GM21515 (cell line): ENCODE measurements around the gene EBLN2.
A peak's percentile ranks its signal among the peaks of the same experiment; 100 is the strongest.
"Not testable (repeated sequence)": the region's sequence is repeated elsewhere in the genome, so short reads cannot be mapped to it uniquely, and the experiment has no call there.

Source experiments
- ATAC-seq: cut with Tn5 transposase; IDR thresholded peaks from one replicate; pipeline ENCODE4 v1.9.1; 2021; ENCODE audit not compliant: unreplicated experiment

Gene EBLN2

DNA sequence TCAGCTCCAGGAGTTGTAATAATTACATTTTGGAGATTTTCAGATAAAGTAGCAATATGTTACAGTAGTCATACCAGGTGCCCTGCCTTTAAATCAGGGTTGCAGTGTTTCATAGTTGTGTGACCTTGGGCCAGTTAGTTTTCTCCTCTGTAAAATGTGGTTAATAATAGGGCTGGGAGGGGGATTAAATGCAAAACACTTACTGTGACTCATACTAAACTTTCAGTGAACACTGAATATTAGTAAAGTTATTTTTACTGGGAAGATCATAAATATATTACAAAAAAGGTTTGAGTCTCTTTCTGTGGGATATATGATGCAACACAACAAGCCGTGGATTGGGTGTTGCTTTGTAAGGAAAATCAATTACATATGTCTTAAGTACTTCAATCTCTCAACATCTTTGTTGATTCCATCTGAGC lies 1.1 kb upstream of the EBLN2 start:
- ATAC-seq = no peak

DNA sequence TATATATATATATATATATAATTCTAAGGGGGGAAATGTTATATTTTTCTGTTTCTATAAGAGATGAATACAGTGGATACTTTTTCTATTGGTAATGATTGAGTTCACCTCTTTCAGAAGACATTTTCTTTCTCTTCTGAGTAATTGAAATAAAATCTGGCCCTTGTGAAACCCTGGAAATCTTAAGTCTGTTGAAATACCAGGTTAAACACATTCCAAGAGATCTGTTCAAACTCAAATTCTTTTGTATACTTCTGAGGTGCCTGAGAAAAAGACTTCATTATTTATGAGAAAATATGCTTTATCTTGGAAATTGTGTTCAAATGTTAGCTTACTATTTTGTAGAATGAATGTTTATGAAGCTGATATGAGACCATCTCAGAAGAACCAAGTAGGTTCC lies 4.8 kb downstream of the EBLN2 start:
- not testable (repeated sequence) for ATAC-seq

DNA sequence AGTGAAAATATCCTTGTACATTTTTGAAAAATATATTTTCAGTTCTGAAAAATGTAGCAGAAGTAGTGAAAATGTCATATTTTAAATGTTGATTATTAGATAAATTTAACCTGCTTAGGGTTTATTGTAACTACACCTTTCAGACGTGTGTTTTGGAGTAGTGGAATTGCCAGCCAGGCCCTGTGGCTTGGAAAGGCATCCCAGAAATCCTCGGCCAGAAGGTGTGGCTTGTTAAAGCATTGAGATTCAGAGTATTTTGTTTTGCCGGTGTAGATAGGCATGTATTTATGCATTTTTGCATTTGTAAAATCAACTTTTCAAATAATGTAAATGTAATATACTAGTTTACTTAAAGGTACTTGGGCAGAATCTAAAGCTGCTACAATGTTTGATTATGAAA lies 7.0 kb downstream of the EBLN2 start:
- ATAC-seq = no peak

DNA sequence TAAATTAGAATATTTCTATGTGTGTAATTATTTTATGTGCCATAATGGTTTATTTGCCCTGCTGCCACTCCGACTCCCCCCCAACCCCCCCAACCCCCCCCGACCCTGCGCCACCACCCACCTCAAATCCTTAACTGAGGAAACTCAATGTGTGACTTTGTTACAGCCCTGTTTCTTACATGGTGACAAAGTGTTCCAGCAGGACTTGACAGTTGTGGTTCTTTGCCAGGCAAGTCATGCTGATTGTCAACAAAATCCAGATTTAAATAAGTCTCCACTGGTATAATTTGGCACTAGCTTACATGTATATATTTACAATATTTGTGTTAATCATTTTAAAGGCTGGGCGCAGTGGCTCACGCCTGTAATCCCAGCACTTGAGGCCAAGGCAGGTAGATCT lies 7.7 kb downstream of the EBLN2 start:
- ATAC-seq = no peak

DNA sequence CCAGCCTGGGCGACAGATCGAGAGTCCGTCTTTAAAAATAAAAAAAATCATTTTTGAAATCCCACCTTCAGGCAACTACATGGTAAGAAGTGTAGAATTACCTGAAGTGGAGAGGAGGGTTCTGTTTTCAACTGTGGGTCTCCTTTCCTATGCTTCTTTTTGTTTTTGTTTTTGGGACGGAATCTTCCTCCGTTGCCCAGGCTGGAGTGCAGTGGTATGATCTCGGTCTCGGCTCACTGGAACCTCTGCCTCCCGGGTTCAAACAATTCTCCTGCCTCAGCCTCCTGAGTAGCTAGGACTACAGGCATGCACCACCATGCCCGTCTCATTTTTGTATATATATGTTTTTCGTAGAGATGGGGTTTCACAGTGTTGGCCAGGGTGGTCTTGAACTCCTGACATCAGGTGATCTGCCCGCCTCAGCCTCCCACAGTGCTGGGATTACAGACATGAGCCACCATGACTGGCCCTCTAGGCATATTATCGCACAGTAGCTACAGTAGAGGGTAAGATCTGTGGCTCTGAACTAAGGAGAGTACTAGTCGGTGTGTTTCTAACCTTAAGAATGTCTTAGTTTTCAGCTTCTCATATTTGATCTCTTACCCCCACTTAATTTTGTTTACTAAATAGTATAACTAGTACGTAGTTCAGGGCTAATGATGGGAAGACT lies 8.5 kb downstream of the EBLN2 start:
- no peak for ATAC-seq

DNA sequence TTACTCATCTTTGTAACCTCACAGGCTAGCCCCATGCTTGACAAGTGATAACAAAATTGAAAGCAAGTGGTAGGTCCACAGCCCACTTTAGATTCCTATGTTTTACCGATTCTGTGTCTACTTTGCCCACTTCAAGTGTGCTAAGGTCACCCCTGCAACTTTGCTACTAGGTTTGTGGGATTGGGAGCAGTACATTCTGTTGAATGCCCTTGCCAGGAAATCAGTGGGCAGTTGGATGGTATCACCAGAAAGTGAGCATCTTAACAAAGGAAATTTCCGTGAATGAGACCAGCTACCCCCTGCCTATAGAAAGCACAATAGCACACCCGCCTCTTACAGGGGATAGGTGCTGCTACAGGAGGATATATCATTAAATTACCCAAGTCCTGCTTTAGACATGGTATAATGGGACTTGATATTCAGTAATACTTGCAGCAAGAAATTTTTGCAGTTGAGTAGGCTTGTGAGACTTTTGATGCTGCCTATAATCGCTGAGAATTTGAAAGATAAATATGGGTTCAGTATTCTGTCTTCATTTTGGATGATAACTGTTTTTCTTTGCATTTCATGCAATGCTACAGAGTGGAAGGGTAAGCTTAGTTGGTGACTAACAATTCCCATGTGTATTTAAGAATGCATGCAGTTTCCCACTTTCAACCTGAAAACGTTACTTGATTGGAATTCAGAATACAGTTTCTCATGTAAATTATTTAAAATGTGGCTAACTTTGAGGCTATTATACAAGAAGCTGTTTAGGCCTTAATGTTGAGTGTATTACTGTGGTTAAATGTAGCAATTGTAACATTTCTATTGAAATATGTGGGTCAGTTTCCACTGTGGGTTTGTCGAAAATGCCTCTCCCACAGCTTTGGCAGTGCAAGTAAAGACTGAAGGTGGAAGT lies 9.5 kb downstream of the EBLN2 start:
- no peak for ATAC-seq

DNA sequence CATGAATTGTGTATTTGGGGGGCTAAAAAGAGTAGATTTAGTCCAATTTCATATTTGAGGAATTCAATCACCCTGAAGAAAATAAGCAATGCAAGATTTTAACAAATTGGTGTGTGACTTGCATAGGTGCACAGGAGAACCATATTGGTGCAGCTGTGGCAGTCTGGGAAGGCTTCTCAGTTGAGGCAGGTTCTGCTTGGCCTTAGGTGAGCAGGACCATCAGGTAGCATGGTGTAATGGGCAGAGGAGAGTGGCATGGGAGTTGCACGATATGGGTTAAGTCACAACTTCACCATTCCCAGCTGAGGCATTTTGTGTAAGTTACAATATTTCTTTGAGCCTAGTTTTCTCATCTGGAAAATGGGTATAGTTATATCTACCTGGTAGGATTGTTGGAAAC lies 10.5 kb downstream of the EBLN2 start:
- ATAC-seq = no peak

DNA sequence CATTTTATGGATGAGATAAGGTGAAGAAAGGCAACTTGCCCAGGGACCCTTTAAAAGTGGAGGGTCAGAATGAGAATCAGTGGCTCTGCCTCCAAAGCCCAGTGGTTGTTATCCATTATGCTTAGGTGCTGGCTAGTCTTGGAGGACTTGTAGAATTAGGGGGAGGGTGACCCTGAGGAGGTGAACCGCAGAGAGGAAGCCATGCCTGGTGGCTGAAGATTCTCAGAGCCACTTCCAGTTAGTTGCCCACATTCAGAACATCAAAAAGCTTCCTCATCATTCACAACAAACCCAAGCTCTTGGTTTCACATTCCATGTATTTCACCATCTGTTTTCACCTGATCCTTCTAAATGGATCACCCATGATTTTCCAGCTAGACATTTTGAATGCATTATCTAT lies 11.2 kb downstream of the EBLN2 start:
- ATAC-seq = no peak

DNA sequence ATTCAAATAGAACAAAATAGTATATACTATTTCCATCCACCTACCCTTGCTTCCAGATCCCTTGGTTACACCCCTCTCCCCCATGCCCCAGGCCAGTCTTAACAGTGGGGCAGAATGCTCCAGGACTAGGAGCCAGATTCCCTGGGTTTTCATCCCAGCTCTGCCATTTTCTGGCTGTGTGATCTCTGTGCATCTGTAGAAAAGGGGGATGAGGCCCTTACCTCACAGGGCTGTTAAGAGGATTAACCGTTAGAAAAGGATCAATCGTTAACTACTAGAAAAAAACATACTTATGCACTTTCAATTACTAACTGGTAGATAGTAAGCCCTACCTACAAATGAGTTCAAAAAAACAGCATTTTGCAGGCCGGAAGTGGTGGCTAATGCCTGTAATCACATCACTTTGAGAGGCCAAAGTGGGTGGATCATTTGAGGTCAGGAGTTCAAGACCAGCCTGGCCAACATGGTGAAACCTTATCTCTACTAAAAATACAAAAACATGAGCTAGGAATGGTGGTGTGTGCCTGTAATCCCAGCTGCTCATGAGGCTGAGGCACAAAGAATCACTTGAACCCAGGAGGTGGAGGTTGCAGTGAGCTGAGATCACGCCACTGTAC lies 11.7 kb downstream of the EBLN2 start:
- ATAC-seq = no peak

DNA sequence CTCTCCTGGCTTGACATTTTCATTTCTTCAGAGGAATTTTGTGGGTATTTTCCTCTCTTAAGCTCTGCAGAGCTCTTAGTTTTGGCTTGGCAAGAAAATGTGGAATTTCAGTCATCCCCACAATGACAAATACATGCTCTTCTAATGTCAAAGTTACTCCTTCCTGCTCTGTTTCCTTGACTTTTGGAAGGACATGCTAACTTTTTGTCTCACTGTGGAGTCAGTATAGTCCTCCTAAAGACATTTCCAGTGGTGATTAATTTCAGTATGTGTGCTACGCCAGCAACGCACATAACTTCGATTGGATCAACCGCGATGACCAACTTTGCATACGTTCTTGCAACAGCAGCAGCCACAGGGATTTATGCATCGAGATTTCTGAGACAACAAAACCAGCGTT lies 13.3 kb downstream of the EBLN2 start:
- no peak for ATAC-seq

DNA sequence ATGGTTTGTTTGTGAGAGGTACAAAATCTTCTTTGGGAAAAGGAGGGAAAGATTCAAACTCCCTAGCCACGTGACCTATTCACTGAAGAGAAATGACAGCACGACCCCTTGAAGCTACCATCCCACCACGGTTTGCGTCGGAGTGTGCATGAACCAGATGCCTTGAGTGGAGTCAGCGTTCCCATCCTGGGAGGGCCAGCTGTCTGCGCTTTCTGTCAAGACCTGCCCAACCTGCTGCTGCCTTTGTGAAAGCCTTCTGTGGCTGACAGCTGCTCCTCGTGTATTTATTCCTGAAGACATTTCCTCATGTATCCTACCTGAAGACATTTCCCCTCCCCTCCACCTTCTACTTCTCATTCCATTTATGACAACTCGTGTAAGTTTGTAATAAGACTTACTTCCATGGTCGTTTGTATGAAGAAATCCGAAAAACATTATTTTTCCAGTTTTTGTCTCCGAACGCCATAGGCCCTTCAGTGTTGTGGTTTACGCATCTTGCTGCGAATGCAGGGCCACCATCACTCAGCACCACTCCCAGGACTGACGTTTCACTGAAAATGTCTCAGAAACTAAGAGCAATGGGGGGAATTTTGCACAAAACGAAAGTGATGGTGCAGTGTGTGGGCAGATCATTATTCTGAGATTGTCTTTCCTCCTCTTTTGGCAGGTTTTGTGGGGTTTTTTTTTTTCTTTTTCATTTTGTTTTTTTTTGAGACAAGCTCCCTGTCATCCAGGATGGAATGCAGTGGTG lies 18.9 kb downstream of the EBLN2 start:
- no peak for ATAC-seq

DNA sequence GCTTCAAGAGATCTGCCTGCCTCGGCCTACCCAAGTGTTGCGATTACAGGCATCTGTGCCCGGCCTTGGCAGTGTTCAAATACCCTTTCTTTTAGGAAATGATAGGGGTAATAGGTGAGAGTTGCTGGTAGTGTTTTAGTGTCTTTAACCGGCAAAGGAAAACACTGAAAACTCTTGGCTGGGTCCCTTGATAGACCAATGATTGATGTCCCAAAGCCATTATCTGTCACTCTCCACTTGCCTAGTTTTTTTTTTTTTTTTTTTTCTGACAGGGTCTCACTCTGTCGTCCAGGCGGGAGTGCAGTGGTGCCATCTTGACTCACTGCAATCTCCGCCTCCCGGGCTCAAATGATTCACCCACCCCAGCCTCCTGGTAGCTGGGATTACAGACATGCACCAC lies 19.7 kb downstream of the EBLN2 start:
- ATAC-seq = no peak

DNA sequence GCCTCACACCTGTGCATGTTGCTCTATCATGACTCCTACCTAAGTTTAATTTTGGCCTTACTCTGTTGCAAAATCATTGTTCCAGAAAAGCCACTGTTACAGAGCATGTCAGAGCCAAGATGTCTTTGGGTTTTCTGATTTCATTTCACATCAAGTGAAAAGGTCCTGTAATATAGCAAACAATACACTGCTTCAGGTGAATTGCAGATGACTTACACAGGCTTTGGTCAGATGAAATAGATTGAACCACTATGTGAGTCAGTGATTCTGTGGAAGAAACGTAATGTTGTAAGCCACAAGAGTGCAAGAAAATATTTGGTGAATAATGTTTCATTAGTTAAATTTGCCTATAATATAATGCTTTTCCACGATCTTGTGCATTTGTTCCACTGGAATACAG lies 22.7 kb downstream of the EBLN2 start:
- ATAC-seq = no peak

DNA sequence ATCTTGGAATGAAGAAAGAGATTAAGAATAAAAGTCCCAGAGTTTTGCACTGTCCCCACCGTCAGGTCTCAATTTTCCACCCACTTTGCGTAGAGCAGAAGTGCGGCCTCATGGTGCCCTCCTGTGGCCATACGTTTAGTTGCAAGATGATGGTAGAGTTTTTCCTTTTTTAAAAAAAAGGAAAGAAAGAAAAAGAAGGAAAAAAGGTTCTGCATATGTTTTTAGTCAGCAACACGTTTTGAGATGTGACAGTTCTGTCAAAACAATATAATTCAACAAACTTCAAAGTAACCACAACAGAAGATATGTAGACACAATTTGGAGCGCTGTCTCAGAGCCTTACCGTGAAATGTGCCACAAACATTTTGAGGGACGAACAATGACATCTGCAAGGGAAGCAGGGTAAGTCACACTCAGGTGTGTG lies 24.6 kb downstream of the EBLN2 start:
- ATAC-seq = no peak

DNA sequence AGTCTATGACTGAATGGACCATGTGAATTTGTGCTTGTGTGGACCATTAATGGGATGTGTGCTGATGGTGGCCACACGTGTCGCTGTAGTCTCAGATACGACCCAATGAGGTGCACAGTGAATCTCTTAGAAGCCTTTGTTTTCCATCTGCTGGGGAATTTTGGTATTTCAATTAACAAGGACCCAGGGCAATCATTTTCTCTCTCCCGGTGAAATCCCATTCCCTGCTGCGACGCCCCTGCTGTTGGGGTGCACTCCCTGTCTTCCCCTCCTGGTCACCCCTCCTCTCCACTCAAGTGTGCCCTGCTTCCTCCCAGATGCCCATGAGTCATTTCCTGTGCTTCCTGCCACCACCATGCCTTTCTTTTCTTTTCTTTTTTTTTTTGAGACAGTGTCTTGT lies 32.7 kb downstream of the EBLN2 start:
- ATAC-seq = no peak

DNA sequence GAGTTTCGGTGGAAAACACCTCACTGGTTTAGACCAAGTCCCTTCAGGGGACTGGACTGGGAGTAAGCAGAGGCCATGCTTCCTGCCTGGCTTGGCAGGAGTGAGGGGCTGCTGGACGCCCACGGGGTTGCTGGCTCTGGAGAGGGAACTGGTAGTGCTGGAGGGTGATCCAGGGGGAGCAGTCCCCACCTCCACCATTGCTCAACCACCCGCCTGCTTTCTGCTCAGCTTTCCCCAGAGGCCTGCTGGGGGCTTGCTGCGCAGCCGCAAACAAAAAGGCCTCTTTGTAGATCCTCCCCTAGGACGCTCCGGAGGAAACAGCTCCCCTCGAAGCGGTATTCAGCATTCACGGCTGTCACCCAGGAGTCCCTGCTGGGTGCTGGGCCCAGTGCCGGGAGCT lies 33.5 kb downstream of the EBLN2 start:
- ATAC-seq = no peak

DNA sequence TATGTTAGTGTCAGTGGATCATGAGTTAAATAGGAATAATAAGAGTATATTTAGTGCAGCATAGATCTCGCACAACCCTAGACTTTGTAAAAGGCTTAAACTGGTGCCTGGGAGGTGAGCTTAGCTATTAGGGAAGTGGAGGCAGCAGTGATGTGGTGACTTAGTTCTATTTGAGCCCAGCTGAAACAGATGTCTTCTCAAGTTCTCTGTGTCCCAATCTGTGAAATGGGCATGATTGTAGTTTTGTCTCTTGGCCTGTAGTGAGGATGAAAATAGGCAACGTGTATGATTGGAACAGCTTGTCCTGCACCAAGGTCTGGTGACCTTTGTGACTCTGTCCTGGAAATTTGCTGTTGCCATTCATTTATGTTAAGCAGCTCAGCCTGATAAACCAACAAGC lies 34.7 kb downstream of the EBLN2 start:
- ATAC-seq = no peak

DNA sequence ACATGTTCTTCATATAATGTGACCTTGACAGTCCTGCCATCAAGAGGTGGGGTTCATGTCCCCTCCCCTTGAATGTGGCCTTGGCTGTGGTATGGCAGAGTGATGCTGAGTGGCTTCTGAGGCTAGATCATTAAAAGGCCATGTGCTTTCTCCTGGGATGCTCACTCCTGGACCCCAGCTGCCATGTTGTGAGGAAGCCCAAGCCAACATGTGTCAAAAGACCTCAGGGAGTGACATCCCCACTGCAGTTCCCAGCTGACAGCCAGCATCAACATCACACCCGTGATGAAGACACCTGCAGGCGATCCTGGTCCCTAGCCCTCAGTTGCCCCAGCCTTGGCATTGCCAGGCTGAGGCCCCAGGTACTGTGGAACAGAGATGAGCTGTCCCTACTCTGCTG lies 36.6 kb downstream of the EBLN2 start:
- no peak for ATAC-seq

DNA sequence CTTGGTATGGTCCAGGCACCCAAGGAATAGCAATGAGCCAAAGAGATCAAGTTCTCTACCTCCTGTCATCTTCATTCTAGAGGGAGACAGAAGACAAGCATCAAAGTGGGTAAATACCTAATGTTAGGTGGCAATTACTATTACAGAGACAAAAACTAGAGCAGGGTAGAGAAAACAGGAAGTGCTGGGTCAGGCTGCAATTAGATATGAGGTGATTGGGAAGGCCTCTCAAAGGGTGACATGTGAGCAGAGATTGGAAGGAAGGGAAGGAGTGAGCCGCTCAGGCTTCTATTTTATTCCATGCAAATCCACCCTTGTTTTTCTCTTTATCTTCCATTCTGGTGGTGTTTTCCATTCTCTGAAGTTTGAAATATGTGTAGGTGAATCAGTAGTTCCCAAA lies 37.4 kb downstream of the EBLN2 start:
- no peak for ATAC-seq

DNA sequence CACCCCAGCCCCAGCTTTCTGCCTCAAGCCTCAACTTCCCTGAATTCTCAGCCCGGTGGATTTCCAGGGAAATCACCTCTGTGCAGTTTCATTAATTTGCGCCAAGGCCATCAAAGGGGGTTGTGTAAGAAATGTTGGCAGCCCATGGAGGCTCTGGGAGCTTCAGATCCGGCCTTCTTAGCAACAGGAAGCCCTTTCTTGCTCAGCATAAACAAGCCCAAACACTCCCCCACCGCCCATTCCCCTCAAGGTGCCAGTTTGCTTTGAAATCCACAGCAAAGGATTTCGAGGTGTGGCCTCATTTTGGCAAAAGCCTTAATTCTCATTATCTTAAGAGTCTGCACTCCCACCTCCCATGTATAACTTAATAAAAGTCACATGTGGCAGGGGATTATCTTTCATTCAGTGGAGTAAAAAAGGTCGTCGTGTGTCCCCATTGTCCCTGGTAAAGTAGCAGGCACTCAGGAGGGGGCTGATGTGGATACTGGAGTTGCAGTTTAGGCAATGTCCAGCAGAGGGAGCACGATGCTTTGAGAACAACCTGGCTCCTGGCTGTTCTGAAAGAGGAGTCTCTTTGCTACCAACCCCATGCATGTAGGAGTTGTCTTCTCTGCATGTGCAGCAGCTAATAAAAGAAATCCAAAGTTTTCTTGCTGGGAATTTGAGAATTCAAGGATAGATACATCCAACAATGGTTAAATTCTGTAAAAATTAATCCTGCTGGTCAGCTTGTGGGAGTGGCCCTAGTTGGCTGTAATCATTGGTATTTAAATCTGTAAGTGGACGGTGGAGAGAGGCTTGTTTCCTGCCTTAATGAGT lies 39.5 kb downstream of the EBLN2 start:
- peak; percentile 90 for ATAC-seq

DNA sequence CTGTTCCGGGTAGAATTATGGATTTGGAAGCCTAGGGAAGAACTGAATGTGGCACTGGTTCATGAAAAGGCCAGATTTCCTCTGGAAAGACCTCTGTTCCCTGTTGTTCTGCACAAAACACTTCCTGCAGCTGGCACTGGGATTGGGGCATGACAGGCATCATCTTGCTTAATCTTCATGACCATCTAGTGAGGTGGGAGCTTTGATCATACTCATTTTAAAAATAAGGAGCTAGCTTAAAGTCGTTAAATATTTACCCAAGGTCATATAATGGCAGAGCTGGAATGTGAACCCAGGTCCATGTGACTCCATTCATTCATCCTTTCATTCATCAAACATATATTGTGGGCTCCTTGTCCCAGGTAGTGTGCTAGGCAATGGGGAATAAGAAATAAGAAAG lies 40.4 kb downstream of the EBLN2 start:
- ATAC-seq = no peak
